Activated CD8-positive, alpha-beta memory T cell treated with anti-CD3 and anti-CD28 coated beads, Interleukin-2, amount 50 U/mL, for 1 hour (primary cell): ENCODE measurements around the gene HIVEP1.

Source experiments
- DNase-seq: peaks from one replicate; pipeline ENCODE4 v3.0.0-alpha.2; 2020; ENCODE audit errors: extremely low read depth

HIVEP1 gene

DNA sequence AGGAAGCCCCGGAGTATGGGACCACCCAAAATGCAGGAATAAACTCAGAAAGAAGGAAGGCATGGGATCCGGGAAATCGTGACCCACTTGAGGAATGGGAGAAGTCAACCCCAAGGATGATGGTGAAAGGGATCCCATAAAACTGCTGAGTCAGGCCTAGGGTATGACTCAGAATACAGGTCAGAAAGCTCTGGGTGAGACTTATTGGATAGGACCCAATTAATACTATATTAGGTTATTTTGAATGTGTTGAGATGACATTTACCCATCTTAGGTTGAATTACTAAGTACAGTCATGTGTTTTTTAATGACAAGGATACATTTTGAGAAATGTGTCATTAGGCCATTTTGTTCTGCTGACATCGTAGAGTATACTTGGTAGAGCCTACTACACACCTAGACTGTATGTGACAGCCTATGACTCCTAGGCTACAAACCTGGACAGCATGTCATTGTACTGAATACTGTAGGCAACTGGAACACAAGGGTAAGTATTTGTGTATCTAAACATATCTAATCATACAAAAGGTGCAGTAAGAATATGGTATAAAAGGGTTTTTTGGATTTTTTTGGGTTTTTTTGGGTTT lies 17.1 kb upstream of the HIVEP1 start:
- DNase-seq = no peak

DNA sequence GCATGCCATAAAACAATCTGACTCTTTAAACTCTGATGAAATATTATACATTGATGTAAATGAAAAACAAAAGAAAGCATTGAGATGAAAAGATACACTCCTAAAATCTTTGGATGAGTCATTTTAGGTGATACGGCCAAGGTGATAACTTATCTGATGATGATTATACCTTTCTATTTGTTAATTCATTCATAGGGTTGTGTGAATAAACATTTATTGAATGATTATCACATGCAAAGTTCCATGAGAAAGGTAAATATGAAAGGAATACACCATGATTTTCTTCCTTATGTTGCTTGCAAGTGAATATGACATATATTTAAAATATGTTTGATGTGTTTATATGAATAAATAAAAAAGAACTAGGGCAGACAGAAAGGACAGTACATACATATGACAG lies 15.4 kb upstream of the HIVEP1 start:
- DNase-seq = no peak

- DNase-seq = no peak
Measured at GRCh38 chr6:11999246-11999645, 12.9 kb upstream of the HIVEP1 start.

- no peak for DNase-seq
Measured at GRCh38 chr6:12000174-12000573, 11.9 kb upstream of the HIVEP1 start.

DNA sequence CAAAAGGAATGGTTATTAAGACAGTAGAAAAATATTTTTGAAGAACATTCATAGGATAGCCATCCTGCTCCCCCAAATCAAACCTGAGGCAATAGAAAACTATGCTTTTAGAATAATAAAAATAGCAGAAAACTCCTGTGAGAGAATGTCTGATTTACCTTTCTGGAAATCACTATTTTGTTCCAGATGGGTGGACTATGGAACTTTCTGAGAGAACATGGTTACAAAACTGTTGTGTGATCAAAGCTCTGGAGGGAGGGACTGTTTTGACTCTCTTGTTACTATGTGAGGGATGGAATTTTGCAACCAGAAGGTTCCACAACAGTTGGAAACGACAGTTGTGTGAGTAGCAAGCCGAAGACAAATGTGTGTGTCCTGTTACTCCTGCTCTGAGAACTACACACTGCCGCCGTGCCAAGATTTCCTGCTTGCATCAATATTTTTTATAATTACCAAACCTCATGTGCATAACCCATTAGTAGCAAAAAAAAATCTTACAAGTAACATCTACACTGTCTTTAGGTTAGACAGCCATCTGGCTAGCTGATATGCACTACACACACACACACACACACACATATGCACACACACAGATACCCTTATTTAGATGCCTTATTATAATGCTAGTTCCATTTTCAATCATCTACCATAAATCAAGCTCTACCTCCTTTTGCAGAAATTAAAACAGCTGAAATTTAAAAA lies 11.0 kb upstream of the HIVEP1 start:
- DNase-seq = no peak

DNA sequence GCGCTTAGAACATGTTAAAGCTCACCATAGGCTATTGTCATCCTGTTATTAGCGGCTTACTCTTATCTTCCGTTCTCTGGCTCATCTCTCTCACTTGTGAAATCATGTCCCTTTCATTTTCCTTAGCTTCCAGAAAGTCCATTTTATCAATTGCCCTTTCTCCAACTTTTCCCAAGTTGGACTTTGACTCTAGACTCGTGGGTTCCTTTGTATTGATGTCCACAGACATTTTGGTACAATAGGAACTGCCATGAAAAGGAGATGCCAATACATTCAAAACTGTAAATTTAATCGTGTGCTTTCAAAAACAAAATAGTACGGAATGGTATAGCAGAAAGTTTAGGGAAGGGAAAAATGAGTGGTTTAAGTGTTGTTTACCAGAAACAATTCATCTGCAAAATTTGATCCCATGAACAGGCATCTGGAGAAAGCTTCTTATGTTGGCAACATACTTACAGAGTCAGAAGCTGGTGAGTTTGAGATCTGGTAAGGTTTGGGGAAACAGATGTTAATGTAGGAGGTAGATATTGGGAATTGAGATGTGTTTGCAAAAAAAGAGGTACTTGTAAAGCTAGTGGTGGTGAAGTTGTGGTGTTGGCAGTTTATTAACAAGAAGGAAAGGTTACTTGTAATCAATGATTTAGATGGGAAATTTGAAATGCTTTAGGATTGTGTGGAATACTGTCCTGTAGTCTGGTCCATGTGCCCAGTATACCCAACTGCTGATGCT lies 10.2 kb upstream of the HIVEP1 start:
- DNase-seq = no peak

DNA sequence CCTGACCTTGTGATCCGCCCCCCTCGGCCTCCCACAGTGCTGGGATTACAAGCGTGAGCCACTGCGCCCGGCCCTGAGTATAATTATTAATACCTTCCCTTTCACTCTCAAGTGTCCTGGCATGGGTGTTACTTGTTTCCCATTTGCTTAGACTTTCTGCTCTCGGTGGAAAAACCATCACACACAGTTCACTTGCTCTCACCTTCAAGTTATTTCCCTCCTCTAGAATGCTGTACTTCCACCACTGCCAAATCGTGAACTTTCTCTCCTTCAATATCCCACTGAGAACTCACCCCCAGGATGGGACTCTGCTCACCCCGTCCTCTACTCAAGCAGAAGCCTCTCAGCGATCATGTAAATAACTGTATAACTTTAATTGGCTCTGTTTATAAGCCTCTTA lies 4.6 kb upstream of the HIVEP1 start:
- no peak for DNase-seq

- DNase-seq = no peak
Measured at GRCh38 chr6:12007887-12008286, 4.2 kb upstream of the HIVEP1 start.

DNA sequence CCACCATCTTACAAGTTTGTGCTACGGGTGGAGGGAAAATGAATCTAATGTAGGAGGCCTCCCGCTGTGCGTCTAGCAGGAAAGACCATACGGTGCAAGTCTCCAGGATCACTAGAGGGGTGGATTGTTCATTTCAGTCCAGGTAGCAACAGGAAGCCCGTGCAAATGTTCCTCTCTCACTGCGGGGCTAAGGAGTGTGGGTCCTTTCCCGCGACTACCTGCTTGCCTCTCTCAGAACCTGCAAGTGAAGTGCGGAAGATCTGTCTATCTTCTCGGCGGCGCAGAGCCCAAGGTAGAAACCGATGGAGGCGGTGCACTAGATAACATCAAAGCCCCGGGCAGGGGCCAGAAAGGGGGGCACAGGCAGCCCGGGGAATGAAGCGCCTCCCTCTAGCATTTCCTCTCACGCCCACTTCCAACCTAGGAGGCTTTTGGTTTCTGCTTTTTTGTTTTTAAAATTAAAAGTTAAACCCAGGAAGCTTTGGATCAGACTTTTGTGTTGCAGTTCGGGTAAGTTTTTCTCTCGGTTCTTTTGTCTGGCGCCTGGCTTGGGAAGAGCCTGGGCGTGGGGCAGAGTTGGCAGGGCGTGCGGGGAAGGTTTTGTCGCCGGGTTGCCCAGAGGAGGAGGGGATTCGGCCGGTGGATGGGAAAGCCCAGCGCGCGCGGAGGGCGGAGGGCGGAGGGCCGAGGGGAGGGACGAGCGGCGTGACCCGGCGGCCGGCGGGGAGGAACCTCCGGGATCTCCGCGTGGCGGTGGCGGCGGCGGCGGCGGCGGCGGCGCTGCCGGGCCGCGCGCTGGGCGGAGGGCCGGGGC lies 3.5 kb upstream of the HIVEP1 start:
- DNase-seq = peak; percentile 74

DNA sequence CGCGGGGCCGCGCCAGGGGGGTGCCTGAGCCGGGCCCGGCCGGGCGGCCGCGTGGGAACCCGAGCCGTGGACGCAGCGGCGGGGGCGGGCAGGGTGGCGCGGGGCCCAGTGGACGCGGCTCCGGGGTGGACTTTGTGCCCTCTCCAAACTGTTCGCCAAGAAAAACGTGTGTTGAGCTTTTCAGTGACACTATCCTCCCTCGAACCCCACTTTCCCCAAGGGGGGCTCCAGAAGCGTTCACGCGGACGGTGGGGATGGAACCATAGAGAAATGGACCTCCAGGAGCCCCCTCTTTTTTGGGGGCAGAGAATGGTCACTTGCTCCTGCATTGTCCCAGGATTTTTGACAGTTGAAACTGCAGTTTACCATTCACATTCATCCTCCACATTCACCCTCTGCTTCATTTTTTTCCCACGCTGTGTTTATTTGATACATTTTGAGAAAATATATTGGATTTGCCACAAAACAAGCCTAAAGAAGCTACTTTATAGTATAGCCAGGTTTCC lies 2.9 kb upstream of the HIVEP1 start:
- DNase-seq = no peak

- no peak for DNase-seq
Measured at GRCh38 chr6:12009876-12010634, 2.1 kb upstream of the HIVEP1 start.

DNA sequence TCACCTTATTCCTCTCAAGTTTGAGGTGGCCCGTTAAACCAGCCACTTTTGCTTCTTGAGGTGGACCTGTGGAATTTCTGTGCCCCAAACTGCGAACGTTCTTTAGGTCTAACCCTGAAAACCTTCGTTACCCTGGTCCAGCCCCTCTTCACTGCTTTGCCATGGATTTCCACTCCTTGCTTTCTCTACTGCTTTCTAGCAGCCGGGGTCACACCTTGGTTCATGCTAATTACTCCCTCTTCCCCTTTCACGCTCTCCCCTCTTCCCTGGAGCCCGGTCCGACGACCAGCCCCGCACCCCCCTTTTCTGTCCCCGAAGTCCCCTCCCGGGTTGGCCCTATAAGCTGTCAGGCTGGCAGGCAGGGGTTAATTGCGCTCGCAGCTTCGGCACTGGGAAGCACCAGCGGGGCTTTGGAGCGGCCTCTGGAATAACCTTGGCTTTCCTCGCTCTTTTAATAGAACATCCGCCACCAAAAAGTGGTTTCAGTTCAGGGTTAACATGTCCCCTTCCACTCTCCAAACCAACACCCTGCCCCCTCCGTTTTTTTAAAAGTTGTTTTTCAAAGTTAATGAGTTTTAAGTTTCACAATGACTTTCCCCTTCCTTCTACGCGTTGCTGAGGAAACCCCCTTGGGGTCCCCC lies 1.4 kb upstream of the HIVEP1 start:
- DNase-seq = no peak

- peak; percentile 92 for DNase-seq
Measured at GRCh38 chr6:12011276-12012037, 655 bp upstream of the HIVEP1 start.

DNA sequence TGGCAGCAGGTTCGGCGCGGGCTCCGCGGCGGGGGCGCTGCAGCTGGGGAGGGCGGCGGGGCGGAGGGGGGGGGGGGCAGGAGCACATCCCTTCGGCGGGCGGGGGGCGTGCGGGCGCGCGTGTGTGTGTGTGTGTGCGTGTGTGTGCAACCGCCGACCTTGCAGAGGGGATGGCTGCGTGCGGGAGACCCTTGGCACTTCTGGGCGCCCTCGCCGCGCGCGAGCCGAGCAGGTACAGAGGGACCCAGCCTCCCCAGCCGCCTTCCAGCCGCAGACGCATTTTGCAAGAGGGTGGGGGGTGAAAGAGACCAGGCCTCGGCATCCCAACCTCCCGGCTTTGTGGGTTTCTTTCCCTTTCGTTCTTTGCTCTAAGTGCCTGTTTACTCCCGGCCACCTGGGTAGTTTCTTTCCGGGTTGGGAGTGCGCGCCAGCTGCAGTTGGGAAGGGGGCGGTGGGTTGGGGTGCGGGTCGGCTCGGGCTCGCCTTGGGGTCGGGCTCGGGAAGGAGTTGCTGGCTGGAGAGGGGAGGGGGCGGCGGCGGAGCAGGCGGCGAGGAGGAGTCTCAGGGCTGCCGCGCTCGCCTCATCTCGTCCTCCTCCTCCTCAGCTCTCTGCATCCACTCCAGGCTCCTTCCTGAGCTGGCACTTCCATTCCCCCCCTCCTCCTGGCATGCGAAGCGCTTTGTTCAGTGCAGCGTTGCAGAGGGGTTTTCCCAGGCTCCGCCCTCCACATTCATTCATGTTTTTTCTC lies 620 bp downstream of the HIVEP1 start:
- no peak for DNase-seq

DNA sequence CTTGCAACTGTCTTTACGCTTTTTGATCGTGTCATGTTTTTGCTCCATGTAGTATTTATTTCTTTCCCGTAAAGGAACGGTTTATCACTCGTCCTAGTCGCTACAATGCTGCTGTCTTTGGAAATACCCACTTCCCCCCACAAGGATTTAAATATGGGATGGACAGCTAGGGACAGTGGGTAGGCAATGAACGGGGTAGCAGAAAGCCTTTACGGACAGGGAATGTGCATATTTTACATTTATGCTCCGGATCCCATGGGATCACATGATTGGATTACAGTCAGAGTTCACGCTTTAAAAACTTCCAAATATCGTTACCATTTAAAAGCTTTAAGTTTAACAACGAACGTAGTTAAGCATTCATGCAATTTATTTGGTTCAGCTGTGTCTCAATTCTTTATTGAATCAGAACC lies 1.2 kb downstream of the HIVEP1 start:
- DNase-seq = no peak

- no peak for DNase-seq
Measured at GRCh38 chr6:12014027-12014872, 2.1 kb downstream of the HIVEP1 start.

GRCh38 chr6:12014873-12015149 lies 2.7 kb downstream of the HIVEP1 start:
- no peak for DNase-seq

- DNase-seq = no peak
Measured at GRCh38 chr6:12017263-12017662, 5.2 kb downstream of the HIVEP1 start.
